ENCODE data around the gene GAPDH.

The GAPDH gene

DNA sequence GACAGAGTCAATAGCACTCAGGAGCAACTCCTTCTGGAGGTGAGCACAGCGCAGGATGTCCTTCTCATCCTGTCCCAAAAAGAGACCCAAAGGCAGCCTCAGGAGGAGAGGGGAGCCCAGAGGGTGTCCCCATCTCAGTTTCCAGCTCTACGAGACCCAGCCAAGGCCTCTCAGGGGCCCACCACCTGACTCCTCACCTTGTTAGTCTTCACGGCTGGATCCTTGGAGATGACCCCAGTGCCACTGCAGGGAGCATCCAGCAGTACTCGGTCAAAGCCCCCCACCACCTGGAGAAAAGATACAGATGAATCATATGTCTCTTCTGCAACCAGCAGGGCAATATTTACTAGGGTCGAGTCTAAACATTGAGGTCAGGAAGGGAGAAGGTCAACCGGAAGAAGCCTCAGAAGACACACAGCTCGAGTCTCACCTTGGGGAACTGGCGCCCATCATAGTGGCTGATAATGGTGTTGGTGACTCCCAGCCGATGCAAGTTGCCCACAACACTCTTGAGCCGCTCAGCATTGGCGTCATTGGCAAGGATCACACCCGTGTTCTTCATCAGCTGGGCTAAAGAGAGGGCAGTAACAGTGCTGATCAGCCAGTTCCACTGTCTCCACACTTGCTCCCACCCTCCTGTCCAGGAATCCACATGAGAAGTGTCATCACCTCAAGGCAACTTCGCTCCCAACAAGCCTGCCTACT lies 26.3 kb downstream of the GAPDH start:
- Mint-ChIP-seq H3K9me3 (no peaks in the 10 kb centered on the region), H3K4me1 (no peaks in the 10 kb centered on the region), H3K27ac (no peak overlapping the region), H3K4me3 (peak overlapping the region in 1 of 3 experiments; percentile 39), H3K36me3 (ENCODE audit: low read depth) (peaks cover 57% of the 10 kb centered on the region), H3K27me3 (ENCODE audit: low read depth) (no peaks in the 10 kb centered on the region)
- TF ChIP-seq, protein P1, sequence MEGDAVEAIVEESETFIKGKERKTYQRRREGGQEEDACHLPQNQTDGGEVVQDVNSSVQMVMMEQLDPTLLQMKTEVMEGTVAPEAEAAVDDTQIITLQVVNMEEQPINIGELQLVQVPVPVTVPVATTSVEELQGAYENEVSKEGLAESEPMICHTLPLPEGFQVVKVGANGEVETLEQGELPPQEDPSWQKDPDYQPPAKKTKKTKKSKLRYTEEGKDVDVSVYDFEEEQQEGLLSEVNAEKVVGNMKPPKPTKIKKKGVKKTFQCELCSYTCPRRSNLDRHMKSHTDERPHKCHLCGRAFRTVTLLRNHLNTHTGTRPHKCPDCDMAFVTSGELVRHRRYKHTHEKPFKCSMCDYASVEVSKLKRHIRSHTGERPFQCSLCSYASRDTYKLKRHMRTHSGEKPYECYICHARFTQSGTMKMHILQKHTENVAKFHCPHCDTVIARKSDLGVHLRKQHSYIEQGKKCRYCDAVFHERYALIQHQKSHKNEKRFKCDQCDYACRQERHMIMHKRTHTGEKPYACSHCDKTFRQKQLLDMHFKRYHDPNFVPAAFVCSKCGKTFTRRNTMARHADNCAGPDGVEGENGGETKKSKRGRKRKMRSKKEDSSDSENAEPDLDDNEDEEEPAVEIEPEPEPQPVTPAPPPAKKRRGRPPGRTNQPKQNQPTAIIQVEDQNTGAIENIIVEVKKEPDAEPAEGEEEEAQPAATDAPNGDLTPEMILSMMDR (IDR thresholded peaks at IDR 0.05; ENCODE audit: unreplicated experiment in 3 of 3): no peak

DNA sequence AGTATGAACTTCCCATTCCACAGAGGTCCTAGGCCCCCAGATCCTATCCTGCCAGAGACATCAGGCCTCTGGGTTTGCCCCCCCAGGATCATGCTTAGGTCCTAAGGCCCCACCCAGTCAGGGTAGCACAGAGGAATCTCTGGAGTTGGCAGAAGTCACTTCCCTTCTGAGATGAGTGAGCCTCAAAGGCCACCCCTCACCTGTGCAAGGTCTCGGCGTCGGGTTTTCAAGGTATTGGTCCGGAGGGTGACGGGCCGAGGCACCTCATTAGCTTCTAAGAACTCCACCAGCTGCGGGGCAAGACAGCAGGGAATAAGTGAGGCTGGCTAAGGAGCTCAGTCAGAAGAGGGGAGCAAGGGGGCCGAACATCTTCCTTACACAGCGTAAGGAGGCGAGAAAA lies 28.6 kb downstream of the GAPDH start:
- H3K4me3 Mint-ChIP-seq: no peak overlapping the region
- peaks cover under 1% of the 10 kb centered on the region for H3K27me3 Mint-ChIP-seq (ENCODE audit: low read depth)
- TF ChIP-seq, protein P1 (IDR thresholded peaks at IDR 0.05; ENCODE audit: unreplicated experiment in 3 of 3): no peak
- H3K27ac Mint-ChIP-seq: no peak overlapping the region
- H3K36me3 Mint-ChIP-seq (ENCODE audit: low read depth): peaks cover 67% of the 10 kb centered on the region
- peaks cover 13% of the 10 kb centered on the region for H3K4me1 Mint-ChIP-seq
- H3K9me3 Mint-ChIP-seq: no peaks in the 10 kb centered on the region

DNA sequence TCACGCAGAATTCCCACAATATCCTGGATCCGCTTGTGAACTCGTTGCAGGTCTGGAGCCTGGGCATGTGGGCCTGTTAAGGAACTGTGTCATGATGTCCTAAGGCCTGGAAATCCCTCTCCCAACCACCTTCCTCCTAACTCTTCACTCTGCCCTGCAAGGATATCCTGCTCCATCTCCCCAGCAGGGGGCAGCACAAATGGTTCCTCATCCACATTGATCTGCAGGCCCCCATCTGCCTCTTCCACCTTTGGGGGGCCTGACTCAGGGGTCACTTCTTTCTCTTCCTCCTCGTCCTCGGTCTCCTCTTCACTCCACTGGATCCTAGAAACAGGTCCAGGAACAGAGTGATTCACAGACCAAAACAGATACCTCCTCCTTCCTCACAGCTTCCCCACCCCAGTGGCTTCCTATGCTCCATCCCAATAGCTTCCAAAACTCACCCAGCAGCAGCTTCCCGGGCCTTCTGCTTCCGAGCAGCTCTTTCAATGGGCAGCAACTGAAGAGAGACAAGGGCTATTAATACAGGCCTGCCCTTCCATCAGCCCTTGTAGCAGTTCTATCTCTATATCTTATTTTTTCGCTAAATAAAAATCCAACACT lies 29.2 kb downstream of the GAPDH start:
- peak overlapping the region in 1 of 3 experiments; percentile 23 for H3K4me3 Mint-ChIP-seq
- peaks cover 19% of the 10 kb centered on the region for H3K4me1 Mint-ChIP-seq
- peaks cover 73% of the 10 kb centered on the region for H3K36me3 Mint-ChIP-seq (ENCODE audit: low read depth)

DNA sequence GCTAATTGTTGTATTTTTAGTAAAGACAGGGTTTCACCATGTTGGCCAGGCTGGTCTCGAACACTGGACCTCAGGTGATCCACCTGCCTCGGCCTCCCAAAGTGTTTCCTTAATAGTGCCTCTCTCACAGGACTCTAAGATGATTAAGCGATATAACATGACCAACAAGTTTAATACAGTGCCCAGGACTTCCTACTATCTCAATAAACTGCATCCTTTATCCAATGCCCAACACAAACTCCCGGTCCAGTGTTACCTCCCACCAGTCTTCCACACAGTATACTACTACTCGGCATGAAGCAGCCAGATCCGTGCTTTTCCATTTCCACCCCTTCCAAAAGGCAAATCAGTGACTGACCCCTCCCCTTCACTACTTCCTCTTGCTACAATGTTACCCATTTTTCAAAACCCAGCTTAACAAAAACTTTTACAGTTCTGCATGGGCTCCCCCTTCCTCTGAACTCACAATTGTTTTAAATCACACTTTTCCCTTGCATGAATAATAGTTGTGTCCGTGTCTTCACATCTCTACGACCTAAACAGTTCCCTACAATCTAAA lies 32.9 kb downstream of the GAPDH start:
- TF ChIP-seq, protein P1 (IDR thresholded peaks at IDR 0.05; ENCODE audit: unreplicated experiment in 3 of 3): no peak
- H3K9me3 Mint-ChIP-seq: no peaks in the 10 kb centered on the region
- H3K4me3 Mint-ChIP-seq: peak overlapping the region; percentile 99 to 100 (median 100)
- H3K4me1 Mint-ChIP-seq: peaks cover 19% of the 10 kb centered on the region
- H3K36me3 Mint-ChIP-seq (ENCODE audit: low read depth): peaks cover 70% of the 10 kb centered on the region
- peak overlapping the region; percentile 21 to 92 (median 83) for H3K27ac Mint-ChIP-seq
- peaks cover 4% of the 10 kb centered on the region for H3K27me3 Mint-ChIP-seq (ENCODE audit: low read depth)

More for the DNA sequence above, 29.2 kb downstream of the GAPDH start:
- TF ChIP-seq, protein P1 (IDR thresholded peaks at IDR 0.05; ENCODE audit: unreplicated experiment in 3 of 3): peak; percentile 64 to 75 (median 66)
- Mint-ChIP-seq H3K9me3 (no peaks in the 10 kb centered on the region), H3K27me3 (ENCODE audit: low read depth) (peaks cover 4% of the 10 kb centered on the region), H3K27ac (peak overlapping the region in 1 of 3 experiments; percentile 10)

DNA sequence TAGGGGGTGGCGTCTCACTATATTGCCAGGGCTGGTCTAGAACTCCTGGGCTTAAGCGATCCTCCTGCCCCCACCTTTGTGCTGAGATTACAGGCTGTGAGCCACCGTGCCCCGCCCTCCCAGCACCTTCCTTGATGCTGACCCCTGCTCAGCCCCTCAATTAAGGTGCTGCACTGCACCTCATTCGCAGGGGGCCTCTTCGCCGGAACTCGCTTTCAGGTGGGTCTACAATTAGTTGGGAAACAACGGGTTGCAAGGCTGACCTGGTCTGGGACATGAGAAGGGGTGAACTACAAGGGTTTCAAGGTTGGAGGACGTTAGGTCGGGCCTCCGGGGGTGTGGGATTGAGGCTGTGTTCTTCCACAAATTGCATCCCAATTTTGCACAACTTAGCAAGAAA lies 35.0 kb downstream of the GAPDH start:
- Mint-ChIP-seq H3K4me3 (peak overlapping the region; percentile 81 to 100 (median 100)), H3K9me3 (no peaks in the 10 kb centered on the region), H3K27me3 (ENCODE audit: low read depth) (peaks cover 4% of the 10 kb centered on the region), H3K27ac (peak overlapping the region in 2 of 3 experiments; percentile 57 to 60), H3K36me3 (ENCODE audit: low read depth) (peaks cover 70% of the 10 kb centered on the region), H3K4me1 (peaks cover 29% of the 10 kb centered on the region)
- TF ChIP-seq, protein P1 (IDR thresholded peaks at IDR 0.05; ENCODE audit: unreplicated experiment in 3 of 3): no peak
